NCI-H1092 (cell line): Measurements from ENCODE around the gene RPS6KC1.
A peak's percentile ranks its signal among the peaks of the same experiment; 100 is the strongest.

ENCODE experiments used
- DNase-seq: peaks from one replicate; lab custom pipeline; 2025; lab: John Stamatoyannopoulos, UW

RPS6KC1 gene

DNA sequence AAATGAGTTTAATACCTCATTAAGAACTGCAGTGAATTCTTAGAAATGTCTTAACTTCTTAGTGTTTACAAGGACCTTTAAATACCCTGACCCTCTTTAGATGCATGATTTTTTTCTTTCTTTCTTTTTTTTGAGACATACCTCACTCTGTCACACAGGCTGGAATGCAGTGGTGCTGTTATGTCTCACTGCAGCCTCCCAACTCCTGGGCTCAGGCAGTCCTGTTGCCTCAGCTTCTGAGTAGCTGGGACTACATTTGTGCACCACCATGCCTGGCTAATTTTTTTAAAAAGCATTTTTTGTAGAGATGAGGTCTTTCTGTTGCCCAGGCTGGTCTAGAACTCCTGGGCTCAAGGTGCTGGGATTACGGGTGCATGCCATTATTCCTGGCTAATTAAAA, 191.8 kb downstream of the RPS6KC1 start:
- DNase-seq = no peak

DNA sequence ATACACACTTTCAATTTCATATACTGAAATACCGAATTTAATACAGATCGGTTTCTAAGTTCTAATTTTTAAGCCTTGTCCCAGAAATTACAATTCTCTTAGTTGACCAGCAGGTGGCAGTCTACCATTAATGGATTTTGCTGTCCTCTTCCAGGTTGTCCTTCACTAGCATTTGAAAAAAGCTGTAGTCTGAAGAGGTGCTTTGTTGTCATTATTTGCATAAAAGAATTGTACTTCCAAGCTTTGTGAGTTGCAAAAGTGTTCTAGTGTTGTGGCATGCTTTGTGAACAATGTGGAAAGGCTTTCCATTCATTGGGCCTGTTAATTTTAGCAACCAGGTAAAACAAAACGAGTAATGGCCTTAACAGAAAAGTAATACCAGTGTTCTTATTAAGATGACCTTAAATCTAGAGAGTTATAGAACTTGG, 193.6 kb downstream of the RPS6KC1 start:
- peak; percentile 50 for DNase-seq

- no peak for DNase-seq
These were observed 194.3 kb downstream of the RPS6KC1 start for GRCh38 chr1:213245260-213245910.

DNA sequence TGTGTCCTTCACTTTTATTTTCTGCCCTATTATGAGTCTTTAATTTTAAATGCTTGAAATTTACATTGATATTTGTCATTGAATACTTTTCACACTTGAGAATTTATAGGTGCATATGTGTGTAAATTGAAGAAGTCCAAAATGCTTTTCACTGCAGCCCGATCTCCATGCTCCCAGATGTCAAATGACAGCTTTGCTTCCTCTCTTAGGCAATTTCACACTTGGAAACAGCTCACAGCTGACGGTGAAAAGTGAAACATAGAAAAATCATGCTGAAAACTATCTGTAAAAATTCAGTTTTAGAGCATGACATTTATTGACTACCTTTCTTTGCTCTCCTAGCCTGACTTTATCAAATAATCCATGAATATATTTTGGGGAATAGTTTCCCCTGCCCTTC, 196.0 kb downstream of the RPS6KC1 start:
- DNase-seq = no peak

- no peak for DNase-seq
These were observed 198.4 kb downstream of the RPS6KC1 start for GRCh38 chr1:213249395-213249794.

GRCh38 chr1:213250041-213250440, 199.0 kb downstream of the RPS6KC1 start:
- no peak for DNase-seq

DNA sequence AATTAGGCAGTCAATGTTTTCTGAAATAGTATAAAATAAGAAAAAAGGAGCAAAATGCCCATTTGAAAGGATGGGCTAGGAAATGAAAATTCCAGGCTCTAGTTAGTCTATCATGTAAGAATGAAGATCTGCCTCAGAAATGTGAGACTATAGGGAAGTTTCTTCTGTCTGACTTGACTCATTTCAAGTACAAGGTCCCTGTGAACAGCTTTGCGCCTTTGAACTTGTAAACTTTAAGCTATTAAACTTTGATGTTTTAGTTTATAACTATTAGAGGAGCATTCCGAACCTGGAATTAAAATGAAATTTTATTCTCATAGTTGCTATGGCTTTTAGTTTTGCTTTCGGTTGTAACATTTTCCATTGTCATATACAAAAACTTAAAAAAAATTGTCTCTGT, 199.4 kb downstream of the RPS6KC1 start:
- DNase-seq = no peak

DNA sequence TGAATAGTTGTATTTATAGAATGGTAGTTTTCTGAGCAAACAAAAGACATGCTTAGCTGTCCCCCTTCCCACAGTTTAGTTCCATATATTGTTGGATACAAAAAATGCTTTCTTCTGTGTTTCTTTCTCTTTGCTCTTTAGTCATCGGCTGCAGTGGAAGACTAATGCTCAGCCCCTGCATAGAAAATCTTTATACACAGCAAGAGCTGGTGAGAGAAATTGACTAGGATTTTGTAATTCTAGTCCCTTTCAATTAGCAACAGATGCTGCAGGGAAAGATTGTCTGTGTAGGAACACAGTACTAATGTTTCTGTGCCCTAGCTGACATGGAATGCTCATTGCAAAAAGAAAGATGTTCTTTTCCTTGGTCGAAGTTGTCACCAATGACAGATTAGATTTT, 200.9 kb downstream of the RPS6KC1 start:
- no peak for DNase-seq

DNA sequence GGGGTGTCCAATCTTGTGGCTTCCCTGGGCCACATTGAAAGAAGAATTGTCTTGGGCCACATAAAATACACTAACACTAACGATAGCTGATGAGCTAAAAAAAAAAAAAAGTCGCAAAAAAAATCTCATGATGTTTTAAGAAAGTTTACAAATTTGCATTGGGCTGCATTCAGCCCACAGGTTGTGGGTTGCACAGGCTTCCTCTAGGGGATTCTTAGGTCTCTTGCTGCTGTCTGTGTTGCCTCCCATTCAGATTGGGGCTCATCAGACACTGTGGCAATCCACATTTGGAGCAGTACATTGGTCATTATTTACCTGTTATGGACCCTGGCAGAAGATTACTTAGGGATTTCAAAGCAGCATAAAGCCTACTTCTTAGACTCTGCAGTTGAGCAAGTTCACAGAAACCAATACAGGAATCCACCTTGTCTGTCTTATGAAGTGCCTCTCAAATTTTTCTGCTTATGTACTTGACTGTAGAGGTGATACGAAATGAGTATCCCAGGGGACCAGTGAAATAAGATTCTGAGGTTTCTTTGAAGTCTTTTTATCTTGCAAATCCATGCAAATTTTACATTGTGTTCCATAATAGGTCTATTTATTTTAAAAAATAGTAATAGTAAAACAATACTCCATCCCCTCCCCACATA, 205.5 kb downstream of the RPS6KC1 start:
- no peak for DNase-seq

DNA sequence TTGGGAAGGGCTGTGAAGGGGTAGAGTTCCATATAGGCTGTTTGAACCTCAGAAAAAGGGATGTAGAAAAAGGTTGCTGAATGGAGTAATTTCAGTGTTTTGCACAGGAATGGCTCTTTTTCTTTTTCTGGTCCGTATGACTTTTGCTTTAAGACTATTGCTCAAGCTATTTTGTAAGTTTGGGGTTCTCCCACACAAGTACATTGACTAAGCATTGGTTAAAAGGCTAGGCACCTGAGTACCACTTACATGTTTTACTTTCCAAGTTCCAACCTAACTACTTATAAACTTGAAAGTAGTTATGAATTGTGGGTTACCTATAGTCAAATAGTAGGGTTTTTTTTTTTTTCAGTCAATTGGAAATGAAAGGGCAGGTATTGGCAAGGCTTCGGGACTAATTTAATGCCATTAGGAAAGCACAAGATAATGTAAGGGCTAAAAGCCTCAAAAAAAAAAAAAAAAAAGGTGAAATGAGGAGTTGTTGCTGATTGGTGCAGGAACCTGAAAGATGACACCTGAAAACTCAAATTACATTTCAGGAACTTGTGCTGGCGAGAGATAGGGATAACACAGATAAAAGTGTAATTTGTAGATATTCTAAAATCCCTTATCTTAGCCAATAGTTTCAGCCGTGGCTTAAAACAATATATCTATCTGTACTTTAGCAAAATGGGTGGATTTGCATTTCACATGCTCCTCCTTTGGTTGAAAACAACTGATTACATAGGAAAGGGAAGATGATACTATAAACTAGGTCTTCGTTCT, 209.5 kb downstream of the RPS6KC1 start:
- DNase-seq = no peak

DNA sequence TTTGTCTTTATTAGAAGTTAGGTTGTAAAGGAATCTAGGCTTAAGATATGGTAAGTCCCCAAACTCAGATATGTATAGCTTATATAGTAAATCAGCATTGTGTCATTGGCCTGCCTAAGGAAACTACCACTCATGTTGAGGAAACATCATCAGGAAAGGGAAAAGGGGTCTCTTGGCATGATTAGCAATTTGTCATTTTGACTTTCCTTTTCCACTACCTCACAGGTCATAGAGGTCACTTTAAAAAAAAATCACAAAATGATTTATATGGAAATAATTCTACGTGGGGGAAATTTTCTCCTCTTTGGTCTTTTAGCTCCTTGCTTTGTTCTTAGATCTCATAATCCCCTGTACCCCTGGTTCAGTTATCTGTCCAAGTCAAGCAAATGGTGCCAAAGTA, 213.5 kb downstream of the RPS6KC1 start:
- DNase-seq = no peak

DNA sequence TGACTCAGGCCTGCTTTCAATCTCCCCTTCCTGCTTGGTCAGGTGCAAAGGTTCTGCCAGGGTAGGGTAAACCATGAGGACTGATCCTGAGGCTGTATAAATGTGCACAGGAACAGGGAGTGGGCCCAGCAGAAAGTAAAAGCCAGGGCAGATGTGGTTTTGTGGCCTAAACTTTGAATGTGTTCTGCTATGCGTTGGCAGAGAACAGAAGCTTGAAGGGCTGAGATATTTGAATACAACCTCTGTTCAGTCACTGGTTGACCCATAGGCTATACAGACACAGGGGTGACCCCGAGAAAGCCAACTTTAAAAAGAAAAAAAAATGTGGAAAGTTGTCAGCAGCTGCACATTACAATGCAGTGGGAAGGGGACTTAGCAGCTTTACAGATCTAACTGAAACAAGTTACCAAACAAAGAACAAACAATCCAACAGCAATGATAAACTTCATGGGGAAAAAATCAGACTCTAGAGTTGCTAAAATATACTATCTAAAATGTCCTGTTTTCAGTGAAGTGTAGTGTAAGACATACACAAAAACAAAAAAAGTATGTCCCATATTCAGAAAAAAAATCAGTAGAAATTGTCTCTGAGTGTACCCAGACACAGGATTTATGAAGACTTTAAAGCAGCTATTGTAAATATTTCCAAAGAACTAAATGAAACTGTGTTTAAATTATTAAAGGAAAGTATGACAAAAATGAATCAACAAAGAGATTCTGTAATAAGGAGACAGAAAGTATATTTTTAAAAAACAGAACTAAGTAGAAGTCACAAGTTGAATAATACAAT, 216.1 kb downstream of the RPS6KC1 start:
- DNase-seq = no peak

GRCh38 chr1:213268221-213268620, 217.2 kb downstream of the RPS6KC1 start:
- DNase-seq = no peak

DNA sequence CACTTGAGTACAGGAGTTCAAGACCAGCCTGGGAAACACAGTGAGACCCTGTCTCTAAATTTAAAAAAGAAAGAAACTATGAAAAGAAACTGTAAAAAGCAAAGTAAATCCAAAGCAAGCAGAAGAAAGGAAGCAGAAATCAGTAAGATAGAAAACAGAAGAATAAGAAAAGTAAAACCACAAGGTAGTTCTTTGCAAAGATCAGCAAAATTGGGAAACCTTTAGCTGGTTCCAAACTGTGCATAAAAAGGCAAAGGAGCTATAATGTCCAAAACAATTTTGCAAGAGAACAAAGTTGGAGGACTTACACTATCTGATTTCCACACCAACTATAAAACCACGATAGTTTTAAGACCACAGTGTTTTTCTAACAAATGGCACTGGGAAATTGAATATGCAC, 218.8 kb downstream of the RPS6KC1 start:
- no peak for DNase-seq

GRCh38 chr1:213273546-213273945, 222.5 kb downstream of the RPS6KC1 start:
- no peak for DNase-seq

GRCh38 chr1:213274140-213274539, 223.1 kb downstream of the RPS6KC1 start:
- DNase-seq = no peak

- no peak for DNase-seq
These were observed 224.3 kb downstream of the RPS6KC1 start for GRCh38 chr1:213275293-213275692.

DNA sequence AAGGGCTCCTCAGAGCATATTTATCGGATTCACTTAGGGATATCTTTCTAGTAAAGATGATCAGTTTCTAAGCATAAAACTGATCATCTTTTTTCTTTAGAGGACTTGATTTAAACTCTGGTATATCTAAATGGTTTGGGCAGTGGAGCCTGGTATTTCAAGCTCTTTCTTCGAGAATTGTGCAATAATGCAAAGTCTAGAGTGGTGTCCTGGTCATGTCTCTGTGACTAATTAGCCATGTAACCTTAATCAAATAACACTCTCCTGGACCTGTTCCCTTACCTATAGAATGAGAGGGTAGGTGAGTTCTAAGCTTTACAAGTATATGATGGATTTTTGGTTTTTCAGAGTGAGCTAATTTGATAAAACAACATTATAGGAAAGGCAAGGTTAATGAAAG, 225.2 kb downstream of the RPS6KC1 start:
- no peak for DNase-seq

DNA sequence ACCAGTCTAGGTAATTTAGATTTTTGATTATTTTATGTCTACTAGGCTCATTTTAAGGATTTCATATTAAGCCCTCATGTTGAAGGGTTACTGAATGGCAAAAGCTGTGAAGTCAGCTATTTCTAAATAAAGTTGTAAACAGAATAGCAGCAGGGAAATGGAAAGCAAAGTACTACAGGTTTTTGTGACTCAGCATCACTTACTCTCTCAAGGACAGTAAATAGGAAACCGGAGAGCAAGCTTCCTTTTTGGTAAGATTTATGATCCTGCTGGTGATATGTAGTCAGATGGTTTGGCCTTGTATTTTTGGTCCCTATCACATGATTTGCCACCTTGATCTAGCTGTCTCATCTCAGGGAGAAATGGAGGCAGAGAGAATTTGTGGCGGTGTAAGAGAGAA, 226.0 kb downstream of the RPS6KC1 start:
- no peak for DNase-seq

- no peak for DNase-seq
These were observed 228.4 kb downstream of the RPS6KC1 start for GRCh38 chr1:213279410-213279809.

DNA sequence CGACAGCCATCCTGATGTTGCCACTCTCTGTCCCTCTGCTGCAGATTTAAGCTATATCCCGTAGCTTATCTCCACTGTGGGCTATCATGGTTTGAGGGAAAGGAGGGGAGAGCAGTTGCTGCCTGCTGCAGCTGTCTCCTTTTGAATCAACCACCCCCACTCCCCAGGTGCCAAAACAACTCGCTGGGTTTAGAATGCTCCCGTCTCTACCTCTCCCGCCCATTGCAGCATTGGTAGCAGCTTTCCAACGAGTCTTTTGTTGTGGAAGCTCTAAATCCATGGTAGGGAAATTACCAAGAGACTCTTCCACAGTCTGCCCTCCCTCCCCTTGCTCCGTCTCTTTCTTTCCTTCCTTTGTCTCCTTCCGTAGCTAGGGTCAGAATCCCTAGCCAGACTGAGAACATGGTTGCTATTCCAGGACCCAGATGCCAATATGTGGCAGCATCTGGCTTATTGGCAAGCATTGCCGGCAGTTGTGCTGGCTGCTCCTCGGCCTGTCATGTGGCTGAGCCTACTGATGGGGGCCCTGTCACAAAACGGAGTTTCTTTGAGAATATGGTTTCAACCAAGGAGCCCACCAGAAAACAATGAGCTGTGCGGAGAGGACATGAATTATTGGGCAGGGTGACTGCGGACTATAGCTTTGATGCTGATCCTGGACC, 230.7 kb downstream of the RPS6KC1 start:
- no peak for DNase-seq

DNA sequence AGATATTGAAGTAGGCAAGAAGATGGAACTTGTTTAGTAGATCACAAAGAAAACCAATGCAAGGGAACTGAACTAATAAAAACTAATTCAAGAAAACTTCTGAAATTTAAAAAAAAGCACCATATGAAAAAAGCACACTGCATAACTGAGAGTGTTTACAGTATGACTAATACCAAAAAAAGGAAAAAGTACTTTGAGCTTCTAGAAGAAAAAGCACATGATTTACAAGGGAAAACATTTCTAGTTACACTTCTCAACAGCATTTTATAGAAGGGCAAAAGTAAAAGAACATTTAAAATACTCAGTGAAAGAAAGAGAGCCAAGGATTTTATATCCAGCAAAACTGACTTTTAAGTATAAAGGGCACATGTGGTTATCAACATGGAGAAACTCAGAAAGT, 233.6 kb downstream of the RPS6KC1 start:
- DNase-seq = no peak
